Measurements from ENCODE around the gene PDE1A. TPM values are rescaled to one million over a fixed set of nuclear protein-coding genes. Genes with fewer than 3 reads are reported as not detected.

Gene PDE1A
- polyA plus RNA-seq, 2 of the 4 experiments (the other 2 are of a cell fraction) = 0.28 to 3.2 TPM

- ATAC-seq (no peak), FAIRE-seq (no peak), DNase-seq (ENCODE audit: low read depth in 1 of 2, low spot score in 1 of 2) (no peak)
- ChIA-PET POLR2A (no interaction called here), CTCF (interaction anchor here (1.1 kb wide), 1 partner anchor 40 kb away, joined by 3 read pairs; no protein-coding TSS in a partner anchor)
- H3K9me3 ChIP-seq = no peaks in the 10 kb centered on the region
- H3K4me2 ChIP-seq = no peak overlapping the region
- no peak for TF ChIP-seq NPAS2 (CRISPR knock-in tag; IDR thresholded peaks at IDR 0.05; ENCODE audit: borderline replicate concordance)
- no peak for TF ChIP-seq HDAC2 (IDR thresholded peaks at IDR 0.05)
- H3K4me1 ChIP-seq = no peaks in the 10 kb centered on the region
- H3K27ac ChIP-seq = no peak overlapping the region
- 86% methylated on average over 1 of the region's 1 CpG for WGBS (ENCODE audit: missing lambda C conversion rate)
- no peak overlapping the region for H3K4me3 ChIP-seq
These were observed 309.6 kb downstream of the PDE1A start for GRCh38 chr2:182117196-182117595.

GRCh38 chr2:182116774-182117173, 310.1 kb downstream of the PDE1A start:
- CTCF ChIA-PET = interaction anchor here (1.1 kb wide), 1 partner anchor 40 kb away, joined by 3 read pairs; no protein-coding TSS in a partner anchor
- WGBS (ENCODE audit: missing lambda C conversion rate) = 82% methylated on average over 2 of the region's 2 CpGs

GRCh38 chr2:182115258-182115657, 311.6 kb downstream of the PDE1A start:
- Histone ChIP-seq H3K27ac (no peak overlapping the region), H3K4me1 (no peaks in the 10 kb centered on the region), H3K4me3 (no peak overlapping the region), H3K9me3 (no peaks in the 10 kb centered on the region), H3K4me2 (no peak overlapping the region)
- CTCF ChIA-PET = no interaction called here
- TF ChIP-seq HDAC2 (IDR thresholded peaks at IDR 0.05) (no peak), CHD2 (IDR thresholded peaks at IDR 0.05; ENCODE audit: low read length, partially characterized antibody) (no peak), HMGXB4 (CRISPR knock-in tag; IDR thresholded peaks at IDR 0.05; ENCODE audit: borderline replicate concordance) (no peak), HOXA7 (CRISPR knock-in tag; IDR thresholded peaks at IDR 0.05) (no peak), ATOH8 (CRISPR knock-in tag; IDR thresholded peaks at IDR 0.05; ENCODE audit: low read depth) (no peak), TP53 (CRISPR knock-in tag; IDR thresholded peaks at IDR 0.05) (no peak), E2F6 (IDR thresholded peaks at IDR 0.05; ENCODE audit: borderline replicate concordance, low read depth) (no peak), MAX (IDR thresholded peaks at IDR 0.05) (no peak), USF2 (IDR thresholded peaks at IDR 0.05) (no peak)
- no peak for ATAC-seq
- no peak for DNase-seq (ENCODE audit: low read depth in 1 of 2, low spot score in 1 of 2)
- FAIRE-seq = no peak
- POLR2A ChIA-PET = no interaction called here

More at GRCh38 chr2:182116774-182117173, 310.1 kb downstream of the PDE1A start:
- FAIRE-seq (no peak), DNase-seq (ENCODE audit: low read depth in 1 of 2, low spot score in 1 of 2) (no peak), ATAC-seq (no peak)
- Histone ChIP-seq H3K4me2 (no peak overlapping the region), H3K4me1 (no peaks in the 10 kb centered on the region), H3K9me3 (no peaks in the 10 kb centered on the region), H3K4me3 (no peak overlapping the region), H3K27ac (no peak overlapping the region)
- TF ChIP-seq ZFP36 (IDR thresholded peaks at IDR 0.05; ENCODE audit: borderline replicate concordance, partially characterized antibody) (no peak), FOSB (CRISPR knock-in tag; IDR thresholded peaks at IDR 0.05) (no peak), KDM1A (IDR thresholded peaks at IDR 0.05; ENCODE audit: low read depth) (no peak), SMC3 (IDR thresholded peaks at IDR 0.05) (no peak), EP300 (IDR thresholded peaks at IDR 0.05) (no peak)
- POLR2A ChIA-PET = no interaction called here

GRCh38 chr2:182113334-182113733, 313.5 kb downstream of the PDE1A start:
- ChIA-PET POLR2A (no interaction called here), CTCF (interaction anchor here (0.9 kb wide), 1 partner anchor 36 kb away, joined by 3 read pairs; no protein-coding TSS in a partner anchor)
- TF ChIP-seq MAFK (IDR thresholded peaks at IDR 0.05; ENCODE audit: partially characterized antibody) (no peak), HEYL (CRISPR knock-in tag; IDR thresholded peaks at IDR 0.05) (no peak), CTCF (IDR thresholded peaks at IDR 0.05) (no peak), ZC3H11A (IDR thresholded peaks at IDR 0.05) (no peak), EHMT2 (IDR thresholded peaks at IDR 0.05; ENCODE audit: low read depth) (no peak), FOXS1 (CRISPR knock-in tag; IDR thresholded peaks at IDR 0.05) (no peak), PBX3 (IDR thresholded peaks at IDR 0.05) (no peak)
- no peaks in the 10 kb centered on the region for H3K9me3 ChIP-seq
- no peaks in the 10 kb centered on the region for H3K4me1 ChIP-seq
- ATAC-seq = no peak
- WGBS (ENCODE audit: missing lambda C conversion rate) = 59% methylated on average over 3 of the region's 3 CpGs
- no peak overlapping the region for H3K4me2 ChIP-seq
- no peak for FAIRE-seq
- H3K27ac ChIP-seq = no peak overlapping the region
- H3K4me3 ChIP-seq = no peak overlapping the region
- DNase-seq (ENCODE audit: low read depth in 1 of 2, low spot score in 1 of 2) = no peak

All from A549 (cell line).